ENCODE results near the gene C11orf91. TPM values are rescaled to one million over a fixed set of nuclear protein-coding genes. Genes with fewer than 3 reads are reported as not detected.

The C11orf91 gene
- total RNA-seq, 1 donor from 2014 or later = not detected

GRCh38 chr11:33694346-33695050 is 6.1 kb downstream of the C11orf91 start:
- TF ChIP-seq CTCF (IDR thresholded peaks at IDR 0.05; ENCODE audit: borderline replicate concordance) = no peak
- peaks cover 99% of the 10 kb centered on the region for H3K4me1 ChIP-seq
- no peaks in the 10 kb centered on the region for H3K9me3 ChIP-seq (replicated peaks)
- no peaks in the 10 kb centered on the region for H3K27me3 ChIP-seq (ENCODE audit: low read depth)
- no peaks in the 10 kb centered on the region for H3K36me3 ChIP-seq
- no peak for DNase-seq
- H3K27ac ChIP-seq (replicated peaks) = peak overlapping the region; percentile 57
- no peak overlapping the region for H3K4me3 ChIP-seq
- intact Hi-C loops (cut with micrococcal nuclease) = no loop called here

- H3K36me3 ChIP-seq = no peaks in the 10 kb centered on the region
- intact Hi-C loops (cut with micrococcal nuclease) = no loop called here
- no peaks in the 10 kb centered on the region for H3K27me3 ChIP-seq (ENCODE audit: low read depth)
- DNase-seq = no peak
- no peak for TF ChIP-seq CTCF (IDR thresholded peaks at IDR 0.05; ENCODE audit: borderline replicate concordance)
- H3K4me3 ChIP-seq = peak overlapping the region; percentile 29
- peaks cover 1% of the 10 kb centered on the region for H3K9me3 ChIP-seq (replicated peaks)
- H3K27ac ChIP-seq (replicated peaks) = peak overlapping the region; percentile 93
- peaks cover 95% of the 10 kb centered on the region for H3K4me1 ChIP-seq
These were observed 8.1 kb downstream of the C11orf91 start for GRCh38 chr11:33692541-33692940.

GRCh38 chr11:33692013-33692504 is 8.6 kb downstream of the C11orf91 start:
- Histone ChIP-seq H3K4me1 (peaks cover 90% of the 10 kb centered on the region), H3K4me3 (peak overlapping the region; percentile 29), H3K36me3 (no peaks in the 10 kb centered on the region), H3K27me3 (ENCODE audit: low read depth) (no peaks in the 10 kb centered on the region), H3K9me3 (replicated peaks) (peaks cover 5% of the 10 kb centered on the region), H3K27ac (replicated peaks) (peak overlapping the region; percentile 93)
- no peak for TF ChIP-seq CTCF (IDR thresholded peaks at IDR 0.05; ENCODE audit: borderline replicate concordance)
- intact Hi-C loops (cut with micrococcal nuclease) = no loop called here
- peak; percentile 47 for DNase-seq

GRCh38 chr11:33691066-33691864 is 9.4 kb downstream of the C11orf91 start:
- Histone ChIP-seq H3K27me3 (ENCODE audit: low read depth) (no peaks in the 10 kb centered on the region), H3K4me3 (peak overlapping the region; percentile 29), H3K9me3 (replicated peaks) (peaks cover 5% of the 10 kb centered on the region), H3K4me1 (peaks cover 82% of the 10 kb centered on the region), H3K36me3 (no peaks in the 10 kb centered on the region), H3K27ac (replicated peaks) (peak overlapping the region; percentile 93)
- no peak for DNase-seq
- TF ChIP-seq CTCF (IDR thresholded peaks at IDR 0.05; ENCODE audit: borderline replicate concordance) = no peak
- intact Hi-C loops (cut with micrococcal nuclease) = no loop called here

- peak overlapping the region; percentile 4 for H3K4me3 ChIP-seq
- DNase-seq = peak; percentile 68
- intact Hi-C loops (cut with micrococcal nuclease) = no loop called here
- H3K4me1 ChIP-seq = peaks cover 74% of the 10 kb centered on the region
- H3K27me3 ChIP-seq (ENCODE audit: low read depth) = no peaks in the 10 kb centered on the region
- H3K36me3 ChIP-seq = no peaks in the 10 kb centered on the region
- peaks cover 5% of the 10 kb centered on the region for H3K9me3 ChIP-seq (replicated peaks)
- TF ChIP-seq CTCF (IDR thresholded peaks at IDR 0.05; ENCODE audit: borderline replicate concordance) = no peak
- peak overlapping the region; percentile 93 for H3K27ac ChIP-seq (replicated peaks)
These were observed 10.1 kb downstream of the C11orf91 start for GRCh38 chr11:33690290-33691065.
